Stimulated activated CD8-positive, alpha-beta memory T cell treated with anti-CD3 and anti-CD28 coated beads, Interleukin-12 subunit alpha, Interleukin-12 subunit beta, amount 100 ng/mL, for 24 hours (primary cell): Measurements from ENCODE around the gene C12orf75.
A peak's percentile ranks its signal among the peaks of the same experiment; 100 is the strongest.

Source experiments
- DNase-seq: peaks from one replicate; pipeline ENCODE4 v3.0.0-alpha.2; 2020; ENCODE audit errors: extremely low read depth

C12orf75 gene

DNA sequence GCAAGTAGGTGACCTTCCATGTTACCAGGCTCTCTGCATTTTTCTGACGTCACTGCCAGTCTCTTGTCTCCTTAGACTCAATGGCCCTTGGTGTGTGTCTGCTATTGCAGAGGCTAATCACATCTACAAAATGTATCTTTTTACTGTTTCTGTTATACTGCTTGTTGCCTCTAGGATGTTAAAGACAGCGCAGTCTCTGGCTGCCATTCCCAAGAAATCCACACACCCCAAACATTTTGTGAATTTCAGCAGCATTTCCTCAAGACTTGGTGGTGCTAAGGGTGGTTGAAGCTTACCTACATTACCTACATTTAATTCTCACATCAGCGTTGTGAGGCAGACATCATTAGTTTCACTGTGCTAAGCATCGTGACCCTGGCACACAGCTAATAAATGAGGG is 87.2 kb downstream of the C12orf75 start:
- DNase-seq, result no peak

DNA sequence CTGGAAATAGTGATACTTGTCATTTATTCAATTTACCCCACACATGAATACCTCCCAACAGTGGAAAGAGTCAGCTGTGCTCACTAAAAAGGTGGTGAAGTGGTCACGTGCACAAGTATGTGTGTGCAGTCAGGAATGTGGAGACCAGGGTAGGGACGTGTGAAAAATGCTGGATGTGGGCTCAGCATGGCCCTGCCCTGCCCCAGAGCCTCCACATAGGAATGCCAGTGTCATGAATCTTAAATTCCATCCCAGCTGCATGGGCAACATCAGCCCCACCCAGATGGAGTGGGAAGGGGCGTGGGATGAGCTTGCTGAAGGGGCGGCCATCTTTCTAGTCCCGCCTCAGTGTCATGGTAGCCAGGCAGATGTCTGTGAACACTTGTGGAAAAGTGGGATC is 87.7 kb downstream of the C12orf75 start:
- no peak for DNase-seq

GRCh38 chr12:105418821-105419291 is 88.4 kb downstream of the C12orf75 start:
- DNase-seq, result no peak

DNA sequence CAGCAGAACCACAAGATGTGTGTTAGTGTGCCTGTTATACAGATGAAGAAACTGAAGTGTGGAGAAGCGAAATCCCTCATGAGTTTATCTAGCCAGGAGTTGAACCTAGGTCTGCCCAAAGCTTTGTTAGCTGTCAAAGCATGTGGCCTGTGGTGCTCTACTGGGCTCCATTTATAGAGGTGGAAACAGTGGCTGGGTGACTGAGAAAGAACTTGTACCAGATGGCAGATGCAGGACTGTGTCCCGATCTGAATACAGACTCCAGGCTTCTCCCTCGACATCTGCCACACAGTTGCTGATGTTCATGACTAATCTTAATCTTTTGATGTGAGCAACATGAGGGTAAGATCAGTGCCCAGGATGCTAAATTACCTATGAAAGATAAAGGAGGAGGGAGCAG is 89.1 kb downstream of the C12orf75 start:
- no peak for DNase-seq

GRCh38 chr12:105420046-105420445 is 89.6 kb downstream of the C12orf75 start:
- no peak for DNase-seq

- DNase-seq, result peak; percentile 20
These were observed 90.3 kb downstream of the C12orf75 start for GRCh38 chr12:105420659-105421240.
